T follicular helper cell (primary cell): ENCODE data around the gene RAB3B.
A peak's percentile ranks its signal among the peaks of the same experiment; 100 is the strongest.
"Not testable (repeated sequence)": the region's sequence is repeated elsewhere in the genome, so short reads cannot be mapped to it uniquely, and the experiment has no call there.

Source experiments
- DNase-seq: peaks from one replicate; pipeline ENCODE4 v3.0.0-alpha.2; 2020; ENCODE audit warnings: low read depth
- total RNA-seq, 2 experiments: gene quantifications; one replicate each; lab custom pipeline; 2026; lab: John Stamatoyannopoulos, UW

The RAB3B gene, protein sequence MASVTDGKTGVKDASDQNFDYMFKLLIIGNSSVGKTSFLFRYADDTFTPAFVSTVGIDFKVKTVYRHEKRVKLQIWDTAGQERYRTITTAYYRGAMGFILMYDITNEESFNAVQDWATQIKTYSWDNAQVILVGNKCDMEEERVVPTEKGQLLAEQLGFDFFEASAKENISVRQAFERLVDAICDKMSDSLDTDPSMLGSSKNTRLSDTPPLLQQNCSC
- 0.56 to 1.2 reads per million in 2 experiments for total RNA-seq

DNA sequence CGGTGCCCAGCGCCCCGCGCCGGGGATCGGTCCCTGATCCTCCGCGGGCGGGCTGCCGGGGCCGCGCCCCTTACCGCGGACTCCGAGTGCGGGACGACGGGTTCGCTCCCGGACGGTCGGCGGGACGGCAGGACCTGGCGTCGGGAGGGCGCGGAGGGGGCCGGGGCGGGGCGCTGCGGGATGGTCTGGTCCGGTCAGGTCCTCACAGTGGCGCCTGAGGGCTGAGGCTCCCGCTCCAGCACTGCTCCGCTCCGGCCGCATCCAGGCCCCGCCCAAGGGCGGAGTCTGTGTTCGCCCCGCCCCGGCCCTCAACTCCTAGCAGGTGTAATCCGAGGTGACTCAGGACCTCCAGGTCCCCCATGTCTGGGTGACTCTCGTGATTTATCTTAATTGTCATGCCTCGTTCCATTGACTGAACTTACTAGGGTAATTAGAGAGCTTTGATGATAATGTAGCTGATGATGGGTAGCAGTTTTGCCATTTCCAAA is at the start of gene RAB3B:
TSS of gene RAB3B (minus strand) at position 223 of the 488 bp plus-strand sequence. CDS start 13,583 bp downstream, outside the sequence.
- DNase-seq = peak; percentile 60

DNA sequence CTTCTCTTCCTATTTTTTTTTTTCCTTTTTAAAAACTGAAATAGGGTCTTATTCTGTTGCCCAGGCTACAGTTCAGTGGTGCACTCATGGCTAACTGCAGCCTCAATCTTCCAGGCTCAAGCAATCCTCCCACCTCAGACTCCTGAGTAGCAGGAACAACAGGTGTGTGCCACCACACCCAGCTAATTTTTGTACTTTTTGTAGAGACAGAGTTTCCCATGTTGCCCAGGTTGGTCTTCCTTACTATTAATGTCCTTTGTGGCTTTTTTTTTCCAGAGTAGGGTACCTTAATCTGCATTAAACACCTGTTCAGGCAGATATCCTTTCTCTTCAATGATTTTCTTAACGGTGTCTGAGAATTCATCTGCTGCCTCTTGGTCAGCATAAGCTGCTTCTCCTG is 47.4 kb upstream of the RAB3B start:
- no peak for DNase-seq

- no peak for DNase-seq
Observed at GRCh38 chr1:52037402-52037814, 46.9 kb upstream of the RAB3B start.

DNA sequence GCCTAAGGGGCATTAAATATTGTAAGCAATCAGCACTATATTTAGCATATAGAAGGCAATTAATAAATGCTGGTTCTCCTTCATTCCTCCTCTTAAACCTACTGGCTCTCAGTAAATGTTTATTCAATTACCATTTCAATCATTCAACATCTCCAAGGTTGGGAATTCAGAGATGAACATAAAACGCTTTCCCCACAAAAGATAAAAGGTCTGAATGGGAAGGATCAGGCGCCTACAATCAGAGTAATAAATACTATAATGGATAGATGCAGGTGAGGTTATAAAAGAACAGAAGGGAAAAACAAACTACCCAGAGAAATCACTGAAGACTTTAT is 43.5 kb upstream of the RAB3B start:
- DNase-seq = no peak

DNA sequence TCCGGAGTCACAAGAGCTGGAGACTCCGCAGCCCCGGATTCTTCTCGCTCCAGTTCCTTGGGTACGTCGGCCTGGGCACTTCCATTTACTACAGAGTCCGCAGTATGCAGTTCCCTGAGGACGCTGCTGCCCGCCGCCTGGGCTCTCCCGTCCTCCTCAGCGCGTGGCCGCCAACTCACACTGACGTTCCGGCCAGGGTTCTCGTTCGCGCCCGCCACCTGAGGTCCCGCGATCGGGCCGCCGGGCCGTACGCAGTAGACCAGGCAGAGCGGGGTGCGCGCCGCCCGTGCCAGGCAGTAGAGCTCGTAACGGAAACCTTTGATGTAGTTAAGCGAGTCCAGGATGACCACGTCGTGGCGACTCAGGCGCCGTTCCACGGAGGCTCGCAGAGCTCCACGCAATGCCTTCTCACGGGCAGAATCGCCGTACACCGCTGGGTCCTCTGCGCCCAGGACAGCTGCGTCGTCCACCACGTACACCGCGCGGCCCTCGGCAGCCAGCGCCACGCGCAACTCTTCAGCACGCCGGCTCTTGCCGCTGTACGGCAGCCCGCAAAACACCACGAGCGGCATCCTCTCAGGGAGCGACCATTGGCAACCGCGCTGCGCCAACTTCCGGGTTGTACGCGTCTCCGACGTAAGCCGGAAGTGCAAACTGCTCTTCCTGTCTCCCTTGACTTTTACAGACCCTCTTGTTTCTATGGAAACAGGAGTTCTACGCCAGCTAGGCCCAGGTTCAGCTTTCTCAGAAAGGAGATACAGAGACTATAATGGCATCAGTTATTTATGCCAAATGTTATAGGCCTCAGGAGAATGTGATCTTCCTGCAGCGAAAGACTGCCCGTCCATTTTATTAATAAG is 42.9 kb upstream of the RAB3B start, which contains the start of gene KTI12:
TSS of gene KTI12 (minus strand) at position 621 of the 860 bp plus-strand sequence. CDS start at position 572, 49 bp downstream.
- DNase-seq = peak; percentile 83

GRCh38 chr1:52032785-52033131 is 42.3 kb upstream of the RAB3B start:
- DNase-seq = no peak

DNA sequence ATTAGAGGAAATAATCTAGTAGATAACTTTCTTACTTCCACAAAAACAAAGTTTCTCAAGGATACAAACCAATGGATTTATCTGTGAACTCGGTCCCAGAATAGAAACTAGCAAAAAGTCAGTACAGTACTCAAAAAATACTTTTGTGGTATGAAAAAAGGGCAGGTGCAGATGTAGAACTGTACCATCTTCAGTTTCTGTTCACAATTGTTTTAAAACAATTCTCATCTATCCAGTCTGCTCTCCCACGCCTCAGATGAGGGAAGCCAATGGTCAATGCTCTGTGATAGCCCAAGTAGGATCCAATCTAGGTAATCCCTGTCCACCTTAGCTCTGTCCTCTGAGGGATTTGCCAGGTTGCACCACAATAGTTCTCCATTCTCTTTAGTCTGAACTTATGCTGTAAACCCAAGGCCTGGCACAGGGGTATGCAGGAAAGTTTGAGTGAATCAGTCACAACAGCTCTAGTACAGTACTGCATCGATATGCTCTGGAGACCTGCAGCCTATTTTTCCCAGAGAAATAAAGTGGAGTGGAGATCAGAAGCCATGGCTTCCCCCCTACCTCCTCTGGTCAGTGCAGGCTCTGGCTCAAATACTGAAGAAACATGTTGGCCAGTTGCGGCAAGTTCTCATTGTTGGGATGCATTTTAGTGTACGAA is 41.8 kb upstream of the RAB3B start:
- DNase-seq = no peak

- DNase-seq = not testable (repeated sequence)
Observed at GRCh38 chr1:52028839-52029238, 38.3 kb upstream of the RAB3B start.

GRCh38 chr1:52028328-52028727 is 37.8 kb upstream of the RAB3B start:
- DNase-seq = no peak

DNA sequence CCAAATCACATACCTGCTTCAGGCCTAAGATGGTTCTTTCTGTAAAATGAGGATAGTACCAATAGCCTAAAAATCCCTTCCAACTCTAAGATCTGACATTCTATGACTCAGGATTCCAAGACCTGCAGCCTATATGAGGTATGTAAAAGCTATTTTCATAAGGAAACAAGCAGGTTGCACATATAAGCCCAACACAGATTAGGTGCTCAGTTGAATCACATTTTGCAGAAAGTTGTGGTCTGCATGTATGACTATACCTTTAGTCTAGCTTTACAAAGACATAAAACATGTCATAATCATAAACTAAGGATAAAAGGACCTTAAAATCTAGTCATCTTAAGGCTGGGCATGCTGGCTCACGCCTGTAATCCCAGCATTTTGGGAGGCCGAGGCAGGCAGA is 35.8 kb upstream of the RAB3B start:
- DNase-seq = no peak

DNA sequence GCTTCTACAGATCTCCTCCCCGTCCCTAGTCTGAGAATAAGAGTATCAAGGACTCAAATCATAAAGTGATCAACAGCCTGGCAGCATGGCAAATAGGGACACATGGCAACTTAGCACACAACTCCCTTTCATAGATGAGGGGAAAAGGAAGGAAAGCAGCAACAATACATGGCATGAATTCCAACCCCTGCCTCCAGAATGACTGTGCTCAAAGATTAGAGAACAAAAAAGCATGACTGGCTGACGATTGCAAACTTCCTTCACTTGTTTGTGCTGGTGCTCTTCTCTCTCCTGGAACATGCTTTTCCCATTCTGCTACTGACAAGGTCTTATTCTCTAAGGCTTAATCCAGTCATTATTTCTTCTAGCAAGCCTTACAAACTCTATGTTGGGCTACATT is 31.6 kb upstream of the RAB3B start:
- DNase-seq = no peak

GRCh38 chr1:52008071-52008809 is 17.7 kb upstream of the RAB3B start:
- DNase-seq = no peak

- DNase-seq = no peak
Observed at GRCh38 chr1:52007215-52008002, 16.9 kb upstream of the RAB3B start.

DNA sequence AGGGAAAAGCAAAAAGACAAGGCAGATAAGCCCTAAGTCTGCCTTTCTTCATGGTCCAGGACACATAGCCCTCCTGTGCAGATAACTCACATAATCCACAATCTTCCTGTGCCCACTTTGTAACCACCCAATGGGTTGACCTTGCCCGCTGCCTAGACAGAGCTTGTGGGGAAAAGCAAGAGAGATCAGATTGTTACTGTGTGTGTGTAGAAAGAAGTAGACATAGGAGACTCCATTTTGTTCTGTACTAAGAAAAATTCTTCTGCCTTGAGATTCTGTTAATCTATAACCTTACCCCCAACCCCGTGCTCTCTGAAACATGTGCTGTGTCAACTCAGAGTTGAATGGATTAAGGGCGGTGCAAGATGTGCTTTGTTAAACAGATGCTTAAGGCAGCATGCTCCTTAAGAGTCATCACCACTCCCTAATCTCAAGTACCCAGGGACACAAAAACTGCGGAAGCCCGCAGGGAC is 15.6 kb upstream of the RAB3B start:
- DNase-seq = not testable (repeated sequence)

DNA sequence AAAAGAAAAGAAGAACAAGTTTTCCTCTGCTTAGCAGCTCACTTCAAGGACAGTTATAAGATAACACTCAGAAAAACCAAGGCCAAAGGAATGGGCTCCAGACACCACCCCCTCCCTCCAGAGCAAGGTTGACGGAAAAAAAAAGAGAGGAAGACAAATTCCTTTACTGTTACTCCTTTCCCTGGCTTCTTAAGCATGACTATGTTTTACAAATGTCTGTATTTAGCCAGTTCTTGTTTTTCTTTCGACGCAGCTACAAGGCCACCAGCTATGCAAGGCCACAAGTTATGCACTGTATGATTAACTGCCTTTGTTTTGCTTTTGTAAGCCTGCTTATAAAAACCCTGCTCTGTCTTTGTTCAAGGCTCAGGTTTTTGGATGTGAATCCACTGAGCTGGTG is 15.0 kb upstream of the RAB3B start:
- DNase-seq = not testable (repeated sequence)

- no peak for DNase-seq
Observed at GRCh38 chr1:52003877-52004276, 13.4 kb upstream of the RAB3B start.

GRCh38 chr1:52002038-52002917 is 11.8 kb upstream of the RAB3B start:
- DNase-seq = peak; percentile 15

GRCh38 chr1:51998701-51999100 is 8.2 kb upstream of the RAB3B start:
- no peak for DNase-seq

- no peak for DNase-seq
Observed at GRCh38 chr1:51997974-51998382, 7.5 kb upstream of the RAB3B start.
